ACC112 (cell line): ENCODE results near the gene TMEM86B.

Source experiments
- H2AFZ ChIP-seq: fragments of 200-600 bp; sonication (generic); one replicate; pipeline ENCODE4 v1.6.0; 2017; ENCODE audit warnings: antibody characterized with exemption, low read length; ENCODE audit not compliant: unreplicated experiment
- H3K27ac ChIP-seq: fragments of 200-600 bp; sonication (generic); 2 replicates; pipeline ENCODE4 v1.5.1; 2014; ENCODE audit warnings: low read depth, mild to moderate bottlenecking, antibody characterized with exemption, low read length, moderate library complexity
- H3K27me3 ChIP-seq: fragments of 200-600 bp; sonication (generic); 2 replicates; pipeline ENCODE4 v1.6.1; 2014; ENCODE audit warnings: mild to moderate bottlenecking, antibody characterized with exemption, low read length, moderate library complexity, mixed read lengths; ENCODE audit not compliant: insufficient read depth
- H3K36me3 ChIP-seq: fragments of 200-600 bp; sonication (generic); 2 replicates; pipeline ENCODE4 v1.6.1; 2016; ENCODE audit warnings: mild to moderate bottlenecking, antibody characterized with exemption, low read length, moderate library complexity, mixed read lengths; ENCODE audit not compliant: insufficient read depth
- H3K4me1 ChIP-seq: fragments of 200-600 bp; sonication (generic); one replicate; pipeline ENCODE4 v1.6.1; 2016; ENCODE audit warnings: low read length, mixed read lengths; ENCODE audit not compliant: insufficient read depth, unreplicated experiment, control insufficient read depth
- H3K4me3 ChIP-seq: fragments of 200-600 bp; sonication (generic); 2 replicates; pipeline ENCODE4 v1.5.1; 2014; ENCODE audit warnings: mild to moderate bottlenecking, low read depth, low read length
- H3K79me2 ChIP-seq: fragments of 200-600 bp; sonication (generic); one replicate; pipeline ENCODE4 v1.6.0; 2016; ENCODE audit warnings: low read length; ENCODE audit not compliant: control insufficient read depth, unreplicated experiment, insufficient read depth

Gene TMEM86B

DNA sequence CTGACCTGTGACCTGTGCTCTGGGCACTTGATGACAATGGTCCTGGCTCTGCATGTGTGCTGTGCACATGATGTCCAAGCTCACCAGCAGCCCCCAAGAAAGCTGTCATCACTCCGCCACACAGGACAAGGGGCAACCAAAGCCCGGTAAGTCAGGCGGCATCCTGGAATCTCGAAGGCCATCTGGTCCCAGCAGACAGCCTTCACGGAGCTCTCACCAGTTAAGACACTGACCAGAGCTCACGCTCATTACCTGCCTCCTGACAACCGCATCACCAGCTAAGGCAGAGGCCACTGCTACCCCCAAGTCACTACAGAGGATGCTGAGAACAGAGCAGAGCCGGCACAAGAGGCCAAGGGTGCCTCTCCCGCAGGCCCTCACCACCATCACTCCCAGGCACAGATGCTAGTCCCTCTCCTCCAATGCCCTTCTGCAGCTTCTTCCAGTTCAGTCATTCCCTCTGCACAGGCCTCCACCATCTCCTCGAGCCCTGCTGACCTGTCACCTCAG is 19.7 kb upstream of the TMEM86B start:
- Histone ChIP-seq H3K79me2 (peaks cover 53% of the 10 kb centered on the region), H3K4me3 (no peak overlapping the region), H2AFZ (no peak overlapping the region), H3K27ac (no peak overlapping the region), H3K27me3 (no peaks in the 10 kb centered on the region), H3K36me3 (no peaks in the 10 kb centered on the region), H3K4me1 (no peaks in the 10 kb centered on the region)

DNA sequence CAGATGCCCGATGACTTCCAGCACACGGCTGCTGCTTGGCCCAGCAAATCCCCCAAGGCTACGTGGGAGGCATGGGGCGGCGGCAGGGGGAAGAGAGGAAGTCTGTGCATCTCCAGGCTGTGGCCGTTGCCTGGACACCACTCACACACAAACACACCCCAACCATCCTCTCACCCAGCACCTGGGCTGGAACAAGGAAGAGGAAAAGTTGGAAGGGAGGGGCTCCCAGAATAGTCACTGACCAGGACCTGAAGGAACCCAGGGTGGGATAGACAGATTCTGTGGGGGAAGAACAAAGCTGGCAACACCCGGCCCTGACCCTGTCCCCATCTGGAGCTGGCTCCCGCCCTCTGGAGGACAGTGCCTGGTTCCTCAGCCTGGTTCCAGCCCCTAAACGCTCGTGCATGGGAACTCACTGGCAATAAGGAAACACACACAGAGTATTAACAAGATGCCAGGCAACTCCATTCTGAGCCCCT is 19.1 kb upstream of the TMEM86B start:
- Histone ChIP-seq H3K27ac (no peak overlapping the region), H3K4me3 (no peak overlapping the region), H3K4me1 (no peaks in the 10 kb centered on the region), H3K36me3 (no peaks in the 10 kb centered on the region), H3K79me2 (peaks cover 47% of the 10 kb centered on the region), H3K27me3 (no peaks in the 10 kb centered on the region), H2AFZ (no peak overlapping the region)

DNA sequence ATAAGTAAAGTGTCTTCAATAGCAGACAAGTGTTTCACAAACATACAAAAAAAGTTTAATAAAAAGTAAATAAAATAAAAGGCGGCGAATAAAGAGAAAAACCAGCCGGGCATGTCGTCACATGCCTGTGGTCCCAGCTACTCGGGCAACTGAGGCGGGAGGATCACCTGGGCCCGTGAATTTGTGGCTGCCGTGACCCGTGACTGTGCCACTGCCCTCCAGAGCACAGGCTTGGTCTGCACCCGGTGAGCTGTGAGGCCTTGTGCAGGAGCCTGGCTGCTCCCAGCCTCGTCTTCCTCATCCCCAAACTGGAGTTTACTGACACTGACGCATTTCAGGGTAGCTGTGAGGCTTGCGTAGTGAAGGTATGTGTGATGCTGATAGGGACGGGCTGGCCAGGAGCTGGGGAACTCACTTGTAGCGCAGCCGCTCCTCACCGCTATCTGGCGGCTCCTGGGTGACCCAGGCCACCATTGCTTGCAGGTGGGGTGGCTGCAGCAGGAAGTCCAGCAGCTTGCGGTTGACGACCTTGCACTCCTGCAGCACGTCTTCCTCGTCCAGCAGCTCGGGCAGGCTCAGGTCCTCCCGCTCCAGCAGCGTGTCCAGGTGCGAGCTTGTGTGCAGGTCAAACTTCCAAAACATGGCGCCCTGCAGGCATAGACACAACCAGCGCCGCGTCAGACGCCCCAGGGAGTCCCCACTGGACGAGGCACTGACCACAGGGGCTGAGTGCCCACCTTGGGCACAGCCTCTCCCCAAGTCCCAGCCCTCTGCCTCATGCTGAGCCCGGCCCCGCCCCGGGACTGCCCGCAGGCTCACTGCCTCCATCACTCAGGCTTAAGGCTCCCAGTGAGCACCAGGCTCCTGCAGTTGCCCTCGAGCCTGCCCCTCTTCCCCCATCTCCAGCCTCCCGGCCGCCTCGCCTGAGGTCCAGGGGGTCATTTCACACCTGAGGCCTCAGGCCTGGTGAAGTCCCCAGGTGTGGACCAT is 18.2 kb upstream of the TMEM86B start:
- H3K27me3 ChIP-seq = no peaks in the 10 kb centered on the region
- H3K36me3 ChIP-seq = no peaks in the 10 kb centered on the region
- H3K79me2 ChIP-seq = peaks cover 38% of the 10 kb centered on the region
- H3K4me1 ChIP-seq = no peaks in the 10 kb centered on the region
- H3K27ac ChIP-seq = no peak overlapping the region
- no peak overlapping the region for H3K4me3 ChIP-seq
- H2AFZ ChIP-seq = no peak overlapping the region

DNA sequence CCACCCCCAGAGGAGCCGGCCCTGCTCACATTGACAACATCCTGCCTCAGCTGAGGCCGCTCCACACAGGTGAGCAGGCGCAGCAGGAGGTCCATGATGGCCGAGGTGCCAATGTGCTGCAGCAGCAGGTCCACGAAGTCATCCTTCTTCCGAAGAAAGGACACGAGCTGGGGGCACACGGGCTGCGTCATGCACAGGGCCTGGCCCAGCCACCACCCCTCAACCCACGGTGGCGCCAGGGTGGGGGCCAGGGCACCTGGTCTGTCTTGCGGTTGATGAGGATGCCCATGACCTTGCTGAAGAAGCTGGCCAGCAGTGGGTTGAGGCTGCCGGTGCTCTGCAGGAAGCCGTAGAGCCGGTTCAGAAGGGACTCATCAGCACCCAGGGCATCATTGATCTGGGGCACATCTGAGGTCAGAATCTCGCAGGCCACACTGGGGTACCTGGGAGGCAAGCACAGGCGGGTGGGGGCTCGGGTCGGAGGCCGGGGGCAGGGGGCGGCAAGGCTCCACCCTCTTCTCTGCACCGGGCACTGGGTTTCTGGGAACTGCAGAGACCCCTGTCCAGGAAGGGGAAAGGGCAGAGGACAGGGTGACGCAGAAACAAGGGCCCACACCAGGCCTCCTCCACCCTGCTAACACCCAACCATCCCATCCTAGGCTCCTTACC is 16.8 kb upstream of the TMEM86B start:
- no peak overlapping the region for H3K4me3 ChIP-seq
- no peak overlapping the region for H3K27ac ChIP-seq
- H3K4me1 ChIP-seq = no peaks in the 10 kb centered on the region
- H3K36me3 ChIP-seq = no peaks in the 10 kb centered on the region
- H2AFZ ChIP-seq = no peak overlapping the region
- H3K79me2 ChIP-seq = peaks cover 24% of the 10 kb centered on the region
- no peaks in the 10 kb centered on the region for H3K27me3 ChIP-seq

DNA sequence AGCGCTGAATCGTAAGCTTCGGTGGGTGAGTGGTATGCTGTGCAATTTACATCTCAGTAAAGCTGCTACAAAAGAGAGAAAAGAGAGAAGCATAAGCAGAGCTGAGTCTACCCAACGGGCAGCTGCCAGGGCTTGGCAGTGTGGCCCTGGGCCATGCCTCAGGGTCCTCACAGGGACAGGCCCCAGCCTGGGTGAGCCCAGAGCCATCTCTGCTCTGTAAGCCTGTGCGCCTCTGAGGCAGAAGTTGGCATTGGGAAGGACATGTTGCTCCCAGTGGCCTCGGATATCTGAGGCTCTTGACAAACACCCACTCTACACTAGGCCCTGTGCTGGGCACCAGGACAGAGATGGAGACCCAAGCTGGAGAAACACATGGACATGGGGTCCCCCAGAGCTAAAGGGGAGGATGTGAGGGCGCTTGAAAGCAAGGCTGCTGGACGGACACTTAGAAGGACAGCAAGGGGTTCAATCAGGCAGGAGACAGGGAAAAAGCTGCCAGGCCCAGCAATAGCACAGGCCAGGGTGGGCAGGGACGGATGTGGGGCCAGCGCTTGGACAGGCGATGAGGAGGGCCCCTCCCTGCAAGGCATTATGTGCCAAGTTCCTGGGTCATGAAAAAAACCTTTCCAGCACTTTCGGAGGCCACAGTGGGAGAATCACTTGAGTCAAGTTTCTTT is 15.6 kb upstream of the TMEM86B start:
- H3K27ac ChIP-seq = no peak overlapping the region
- H3K27me3 ChIP-seq = no peaks in the 10 kb centered on the region
- peaks cover 15% of the 10 kb centered on the region for H3K79me2 ChIP-seq
- H2AFZ ChIP-seq = no peak overlapping the region
- no peaks in the 10 kb centered on the region for H3K4me1 ChIP-seq
- H3K36me3 ChIP-seq = no peaks in the 10 kb centered on the region
- no peak overlapping the region for H3K4me3 ChIP-seq

DNA sequence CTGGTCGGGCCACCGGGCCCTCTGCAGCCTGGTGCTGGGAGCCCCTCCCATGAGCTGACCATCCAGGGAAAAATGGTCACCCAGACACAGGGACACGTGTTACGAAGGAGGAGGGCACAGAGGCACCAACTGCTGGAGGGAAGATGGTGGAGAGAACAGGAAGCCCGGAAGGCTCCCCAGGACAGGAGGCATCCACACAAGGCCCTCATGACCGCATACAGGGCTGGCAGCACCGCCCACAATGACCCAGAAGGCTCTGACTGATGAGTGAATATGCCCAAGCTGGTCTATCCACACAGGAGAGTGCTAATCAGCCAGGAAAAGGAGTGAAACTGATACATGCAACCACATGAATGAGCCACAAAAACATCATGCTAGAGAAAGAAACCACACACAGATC is 14.0 kb upstream of the TMEM86B start:
- H3K27ac ChIP-seq = no peak overlapping the region
- H3K79me2 ChIP-seq = no peaks in the 10 kb centered on the region
- no peak overlapping the region for H2AFZ ChIP-seq
- no peaks in the 10 kb centered on the region for H3K36me3 ChIP-seq
- H3K27me3 ChIP-seq = no peaks in the 10 kb centered on the region
- H3K4me3 ChIP-seq = no peak overlapping the region
- H3K4me1 ChIP-seq = no peaks in the 10 kb centered on the region

DNA sequence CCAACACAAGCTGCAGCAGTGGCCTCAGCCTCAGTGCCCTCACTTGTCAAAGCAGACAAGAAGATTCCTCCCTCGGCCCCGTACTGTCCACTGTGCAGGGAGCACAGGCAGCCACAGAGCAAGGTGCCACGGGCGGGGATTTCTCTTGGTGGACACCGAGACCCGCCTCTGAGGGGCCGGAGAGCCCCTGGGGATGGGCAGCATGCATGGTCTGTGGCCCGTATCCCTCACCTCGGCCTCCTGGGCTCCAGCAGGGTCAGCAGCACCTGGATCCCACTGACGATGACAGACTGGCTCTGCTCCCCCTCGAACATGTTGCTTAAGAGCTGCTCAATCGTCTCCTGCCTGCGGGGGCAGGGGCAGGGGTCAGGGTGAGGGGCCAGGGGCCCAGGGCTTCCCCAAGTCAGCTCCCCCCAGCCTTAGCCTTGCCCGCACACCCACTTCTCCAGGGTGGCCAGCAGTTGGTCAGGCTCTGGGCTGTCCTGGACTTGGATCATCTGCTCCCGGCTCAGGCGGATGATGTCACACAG is 13.4 kb upstream of the TMEM86B start:
- Histone ChIP-seq H3K27me3 (no peaks in the 10 kb centered on the region), H3K4me3 (no peak overlapping the region), H3K79me2 (no peaks in the 10 kb centered on the region), H2AFZ (no peak overlapping the region), H3K4me1 (no peaks in the 10 kb centered on the region), H3K27ac (no peak overlapping the region), H3K36me3 (no peaks in the 10 kb centered on the region)

DNA sequence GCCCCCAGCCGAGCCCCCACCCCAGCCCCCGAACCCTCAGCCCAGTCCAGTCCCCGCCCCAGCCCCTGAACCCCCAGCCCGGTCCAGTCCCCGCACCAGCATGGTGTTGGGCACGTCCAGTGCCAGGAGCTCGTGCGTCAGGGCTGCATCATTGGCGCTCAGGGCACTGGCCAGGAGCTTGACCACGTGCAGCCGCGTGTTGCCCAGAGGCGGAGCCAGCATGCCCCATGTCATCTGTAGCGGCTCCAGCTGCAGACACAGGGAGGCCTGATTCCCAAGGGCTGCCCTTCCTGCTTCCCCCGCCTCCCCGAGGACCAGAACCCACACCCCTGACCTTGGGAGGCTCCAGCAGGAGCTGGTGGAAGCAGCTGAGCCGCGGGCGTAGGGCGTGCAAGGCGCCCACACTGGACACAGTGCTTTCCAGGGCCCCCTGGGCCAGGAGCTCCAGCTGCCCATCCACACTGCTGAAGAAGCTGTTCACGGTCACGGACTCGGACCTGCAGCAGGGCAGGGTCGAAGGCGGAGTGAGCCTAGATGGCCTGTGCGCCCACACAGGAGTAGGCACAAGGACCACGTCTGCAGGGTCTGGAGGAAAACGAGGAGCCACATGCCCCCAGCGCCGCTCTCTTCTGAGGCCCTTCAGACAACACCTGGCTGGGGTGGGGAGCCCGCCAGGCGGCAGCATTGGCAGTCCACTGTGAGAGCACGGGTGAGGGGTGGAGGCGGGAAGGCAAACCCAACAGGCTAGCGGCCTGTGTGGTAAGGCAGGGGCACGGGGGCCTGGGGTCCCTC is 12.8 kb upstream of the TMEM86B start:
- Histone ChIP-seq H3K79me2 (no peaks in the 10 kb centered on the region), H2AFZ (no peak overlapping the region), H3K36me3 (no peaks in the 10 kb centered on the region), H3K4me1 (no peaks in the 10 kb centered on the region), H3K4me3 (no peak overlapping the region), H3K27ac (no peak overlapping the region), H3K27me3 (no peaks in the 10 kb centered on the region)

DNA sequence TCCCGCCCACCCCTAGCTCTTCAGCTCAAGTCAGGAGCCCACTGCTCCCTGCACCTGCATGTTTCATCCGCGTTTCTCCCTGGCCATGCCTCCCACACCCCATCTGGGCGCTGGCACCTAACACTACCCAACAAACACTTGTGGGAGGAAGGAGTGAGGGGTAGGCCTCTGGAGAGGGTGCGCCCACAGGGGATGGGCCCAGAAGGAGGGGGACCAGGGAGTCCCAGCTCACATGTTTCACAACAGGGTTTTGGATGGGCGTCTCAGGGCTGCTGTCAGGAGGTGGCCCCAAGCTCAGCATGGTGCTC is 12.1 kb upstream of the TMEM86B start:
- Histone ChIP-seq H3K79me2 (no peaks in the 10 kb centered on the region), H2AFZ (no peak overlapping the region), H3K4me3 (no peak overlapping the region), H3K36me3 (no peaks in the 10 kb centered on the region), H3K27ac (no peak overlapping the region), H3K4me1 (no peaks in the 10 kb centered on the region), H3K27me3 (no peaks in the 10 kb centered on the region)

DNA sequence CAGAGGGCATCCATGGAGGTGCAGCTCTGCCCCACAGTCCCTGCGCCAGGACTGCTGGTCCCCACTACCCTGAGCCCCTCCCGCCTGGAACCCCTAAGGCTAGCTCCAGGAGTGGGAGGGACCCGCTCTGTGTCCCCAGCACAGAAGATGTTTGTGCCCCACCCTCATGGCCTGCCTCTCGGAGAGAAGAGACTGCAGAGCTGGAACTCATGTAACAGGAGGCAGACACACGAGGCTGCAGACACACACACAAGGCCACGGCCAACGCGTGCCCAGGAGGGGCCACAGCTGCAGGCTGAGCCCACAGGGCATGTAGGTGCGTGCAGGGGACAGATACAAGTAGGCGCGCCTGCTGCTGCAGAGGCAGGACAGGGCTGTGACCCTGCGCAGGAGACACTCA is 10.4 kb upstream of the TMEM86B start:
- no peaks in the 10 kb centered on the region for H3K27me3 ChIP-seq
- H3K4me1 ChIP-seq = no peaks in the 10 kb centered on the region
- H2AFZ ChIP-seq = no peak overlapping the region
- no peak overlapping the region for H3K4me3 ChIP-seq
- H3K79me2 ChIP-seq = no peaks in the 10 kb centered on the region
- no peak overlapping the region for H3K27ac ChIP-seq
- no peaks in the 10 kb centered on the region for H3K36me3 ChIP-seq
